Measurements from ENCODE around the gene GPATCH8.

- TF ChIP-seq POLR2A (IDR thresholded peaks at IDR 0.05) (no peak), CTCF (IDR thresholded peaks at IDR 0.05) (no peak)
These were observed 23.9 kb upstream of the GPATCH8 start for GRCh38 chr17:44527102-44527501.

All from Peyer's patch (tissue), 4 donors.